ENCODE measurements around the gene BLM. TPM values are rescaled to one million over a fixed set of nuclear protein-coding genes. Genes with fewer than 3 reads are reported as not detected.

Gene BLM
- total RNA-seq, 1 donor from 2014 or later, result 4.1 TPM

GRCh38 chr15:90790561-90790960, 73.4 kb downstream of the BLM start:
- no peak for DNase-seq

GRCh38 chr15:90794538-90794937, 77.4 kb downstream of the BLM start:
- DNase-seq, result no peak

GRCh38 chr15:90799639-90800170, 82.6 kb downstream of the BLM start:
- no peak for DNase-seq

- no peak for DNase-seq
Observed at GRCh38 chr15:90801803-90802202, 84.7 kb downstream of the BLM start.

GRCh38 chr15:90807074-90807785, 90.1 kb downstream of the BLM start:
- DNase-seq, result no peak

GRCh38 chr15:90807786-90808086, 90.6 kb downstream of the BLM start:
- no peak for DNase-seq

DNA sequence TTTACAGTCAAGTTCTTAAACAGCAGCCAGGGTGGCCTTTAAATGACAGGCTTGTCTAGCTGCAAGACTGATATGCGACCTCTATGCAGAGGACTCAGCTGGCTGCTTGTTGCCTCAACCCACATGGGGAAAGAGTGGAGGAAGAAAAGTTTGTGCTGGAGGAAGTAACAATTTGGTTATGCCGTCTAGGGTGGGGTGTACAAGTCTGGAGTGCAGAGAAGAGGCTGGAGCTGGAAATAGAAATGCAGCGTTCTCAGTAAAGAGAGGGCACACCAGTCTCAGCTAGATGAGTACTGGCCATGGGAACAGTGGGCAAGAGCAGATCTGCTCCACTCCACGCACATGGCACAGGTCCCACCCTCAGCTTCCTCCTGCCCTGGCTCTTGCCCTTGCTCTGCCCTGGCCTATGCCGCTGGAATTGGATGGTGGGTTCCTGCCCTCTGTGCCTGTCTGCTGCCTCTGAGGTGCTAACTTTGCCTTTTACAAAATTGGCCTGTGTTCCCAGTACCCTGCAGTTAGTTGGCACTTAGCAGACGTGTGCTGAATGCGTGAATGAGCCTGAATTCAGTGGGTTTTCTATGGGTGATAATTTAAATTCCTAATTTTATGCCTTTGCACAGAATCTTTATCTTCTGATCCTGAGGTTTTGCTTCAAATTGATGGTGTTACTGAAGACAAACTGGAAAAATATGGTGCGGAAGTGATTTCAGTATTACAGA, 91.5 kb downstream of the BLM start:
- no peak for DNase-seq

GRCh38 chr15:90809536-90809935, 92.4 kb downstream of the BLM start:
- no peak for DNase-seq

DNA sequence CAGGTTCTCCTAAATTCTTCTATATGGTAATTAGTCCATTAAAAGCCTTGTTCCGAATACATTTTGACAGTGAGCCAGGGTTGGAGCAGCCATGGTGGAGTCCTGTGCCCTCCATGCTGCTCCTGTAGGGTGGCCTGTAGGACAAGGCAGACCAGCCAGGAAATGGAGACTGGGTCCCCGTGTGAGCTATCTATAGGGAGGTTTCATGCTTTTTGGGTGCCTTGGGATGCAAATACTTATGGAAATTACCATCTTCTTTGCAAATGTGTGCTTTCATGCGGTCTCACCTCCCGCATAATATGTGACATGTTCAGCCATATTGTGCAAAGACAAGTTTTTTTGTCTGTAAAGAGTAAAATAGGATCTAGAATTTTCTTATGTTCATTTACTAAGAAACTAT, 93.2 kb downstream of the BLM start:
- no peak for DNase-seq

GRCh38 chr15:90812171-90812957, 95.2 kb downstream of the BLM start:
- DNase-seq, result no peak

DNA sequence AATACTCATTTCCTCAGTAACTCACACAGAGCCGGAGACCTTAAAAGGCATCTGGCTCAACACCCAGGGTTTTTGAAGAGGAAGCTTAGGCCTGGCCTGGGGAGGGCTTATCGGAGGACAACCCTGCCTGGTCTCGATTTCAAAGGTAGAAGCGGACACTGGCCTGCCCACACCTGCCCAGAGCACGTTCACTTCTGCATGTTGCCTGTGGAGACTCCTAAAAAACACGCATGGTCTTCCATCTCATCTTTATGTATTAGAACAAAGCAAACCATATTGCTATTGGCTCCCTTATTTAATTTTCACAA, 95.8 kb downstream of the BLM start:
- no peak for DNase-seq

DNA sequence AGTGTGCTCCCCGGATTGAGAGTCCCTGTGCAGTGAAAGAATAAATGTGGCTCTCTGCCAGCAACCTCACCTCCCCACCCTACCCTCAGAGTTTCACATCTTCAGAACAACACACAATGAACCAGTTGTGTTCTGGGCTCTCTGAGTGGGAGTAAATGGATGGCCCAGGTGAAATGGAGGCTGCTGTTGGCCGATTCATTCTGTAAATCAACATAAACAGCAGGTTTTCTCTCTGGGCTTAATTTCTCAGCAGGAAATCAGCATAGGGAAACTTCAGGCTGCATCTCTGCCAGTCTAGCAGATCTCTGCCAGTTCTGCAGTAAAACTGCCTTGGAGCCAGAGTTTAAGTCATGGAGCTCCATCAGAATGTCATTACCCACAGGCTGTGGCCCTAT, 96.6 kb downstream of the BLM start:
- DNase-seq, result no peak

- DNase-seq, result no peak
Observed at GRCh38 chr15:90814191-90814821, 97.2 kb downstream of the BLM start.

- DNase-seq, result no peak
Observed at GRCh38 chr15:90816401-90817116, 99.4 kb downstream of the BLM start.

GRCh38 chr15:90817117-90818057, 100.2 kb downstream of the BLM start:
- no peak for DNase-seq

DNA sequence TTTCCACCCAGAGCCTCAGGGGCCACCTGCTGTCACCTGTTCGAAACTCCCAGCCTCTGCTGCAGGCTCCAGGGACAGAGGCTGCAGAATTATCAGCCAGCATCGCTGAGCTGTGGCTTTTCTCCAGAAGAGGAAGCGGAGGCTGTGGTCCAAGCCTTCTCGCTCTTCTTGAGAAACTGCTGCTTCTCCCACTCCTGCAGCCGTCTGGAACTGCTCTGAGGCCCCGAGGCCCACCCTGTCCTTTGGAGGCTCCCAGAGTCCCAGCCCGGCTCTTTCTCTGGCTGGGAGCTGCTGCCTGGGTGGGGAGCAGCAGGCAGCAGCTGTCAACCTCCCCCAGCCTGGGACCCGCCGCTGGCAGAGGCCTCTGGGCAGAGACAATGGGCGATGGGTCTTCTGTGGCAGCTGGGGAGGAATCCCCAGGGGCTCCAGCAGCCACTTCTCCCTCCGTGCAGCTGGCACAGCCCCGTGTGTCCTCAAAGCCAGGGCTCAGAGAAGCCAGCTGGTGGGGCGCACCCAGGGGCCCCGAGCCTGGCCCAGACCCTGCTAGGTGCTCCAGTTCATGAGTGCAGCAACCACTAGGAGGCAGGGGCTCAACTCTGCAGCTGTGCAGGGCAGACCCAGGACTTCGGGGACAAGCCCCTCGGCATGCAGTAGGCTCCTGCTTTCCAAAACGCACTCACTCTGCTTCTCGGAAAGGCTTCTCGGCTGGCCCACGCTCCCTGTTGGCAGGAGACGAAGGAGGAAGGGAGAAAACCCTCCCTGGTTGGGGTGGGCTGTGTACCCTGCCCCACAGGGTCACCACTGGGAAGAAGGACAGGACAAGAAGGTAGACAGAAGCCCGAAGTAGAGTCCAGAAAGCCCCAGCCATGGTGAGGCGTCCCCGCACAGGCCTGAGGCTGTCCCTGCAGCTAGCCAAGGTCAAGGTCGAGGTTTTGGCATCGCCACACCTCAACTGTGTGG, 101.4 kb downstream of the BLM start:
- no peak for DNase-seq

DNA sequence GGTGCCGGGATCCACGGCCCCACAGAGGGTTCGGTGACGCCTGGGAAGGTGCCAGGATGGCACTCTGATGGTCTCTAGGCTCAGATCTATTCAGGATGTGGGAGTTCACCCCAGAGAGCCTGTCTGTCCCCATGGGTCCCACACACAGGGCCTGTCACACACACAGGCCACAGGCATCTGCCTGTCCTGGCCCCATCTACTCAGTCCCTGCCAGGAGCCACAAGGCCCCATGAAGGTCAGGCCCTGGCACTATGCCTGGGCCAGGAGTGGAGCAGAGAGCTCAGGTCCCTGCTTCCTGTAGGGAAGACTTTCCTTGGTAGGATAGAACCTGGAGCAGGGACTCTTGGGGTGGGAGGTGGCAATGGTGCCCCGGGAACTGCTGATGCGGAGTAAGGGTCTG, 102.2 kb downstream of the BLM start:
- DNase-seq, result no peak

DNA sequence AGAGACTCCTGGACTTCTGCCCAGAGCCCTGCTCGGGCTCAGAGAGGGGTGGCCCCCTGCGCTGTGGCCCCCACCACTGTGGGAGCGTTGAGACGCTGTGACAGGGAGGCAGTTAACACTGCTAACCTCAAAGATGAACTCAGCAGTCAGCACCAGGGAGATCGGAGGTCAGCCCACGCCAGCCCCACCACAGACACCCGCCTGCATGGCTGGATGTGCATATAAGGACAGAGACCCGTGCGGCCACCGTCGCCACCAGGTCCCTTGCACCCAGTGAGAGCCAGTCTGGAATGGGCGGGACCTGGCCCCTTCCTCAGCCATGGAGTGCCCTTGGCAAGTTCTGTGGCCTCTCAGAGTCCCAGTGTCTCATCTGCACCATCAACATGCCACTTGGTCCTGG, 102.7 kb downstream of the BLM start:
- DNase-seq, result no peak

GRCh38 chr15:90820481-90820880, 103.3 kb downstream of the BLM start:
- DNase-seq, result no peak

Measured in dermis blood vessel endothelial cell (primary cell).